H1 (cell line): ENCODE results near the gene ZNF501. TPM values are rescaled to one million over a fixed set of nuclear protein-coding genes. Genes with fewer than 3 reads are reported as not detected.
A peak's percentile ranks its signal among the peaks of the same experiment; 100 is the strongest.

Source experiments
- BCL11A ChIP-seq, 2 experiments: IDR thresholded peaks; one replicate each; pipeline ENCODE4 v1.6.1; 2011; ENCODE audit warnings: low read depth in 2 of 2, low read length in 2 of 2, mild to moderate bottlenecking in 2 of 2
- CBX5 ChIP-seq: fragments of 300-800, 300-1000 bp; sonication (generic); IDR thresholded peaks from 2 replicates; pipeline ENCODE4 v1.7.1; 2016; ENCODE audit warnings: antibody characterized with exemption, low read length, low read depth
- CTBP2 ChIP-seq: IDR thresholded peaks from 2 replicates; pipeline ENCODE4 v1.7.0; 2011; ENCODE audit warnings: borderline replicate concordance, mild to moderate bottlenecking, moderate library complexity, mixed read lengths, low read length; ENCODE audit not compliant: insufficient read depth, insufficient read length
- FOSL1 ChIP-seq: IDR thresholded peaks from 2 replicates; pipeline ENCODE4 v1.6.1; 2011; ENCODE audit warnings: mild to moderate bottlenecking, low read depth, low read length, moderate library complexity; ENCODE audit not compliant: insufficient read depth
- JUN ChIP-seq: IDR thresholded peaks from 2 replicates; pipeline ENCODE4 v1.6.1; 2011; ENCODE audit warnings: low read depth, mild to moderate bottlenecking, improper control_type of control experiment, low read length
- KDM1A ChIP-seq: fragments of 200-600, 300-600 bp; sonication (generic); IDR thresholded peaks from 2 replicates; pipeline ENCODE4 v1.7.1; 2016; ENCODE audit warnings: mild to moderate bottlenecking, low read length, borderline replicate concordance
- polyA plus RNA-seq, 7 experiments: library from polyadenylated mRNA; depleted of rRNA in 3 of 7; stranded (reverse) in 5 of 7; unstranded in 2 of 7; fragments of >200 nt in 5 of 7; fragments of 200-250 nt in 2 of 7; gene quantifications; 1 replicate in 5 of 7; 2 replicates in 1 of 7; 4 replicates in 1 of 7; pipeline versions ENCODE4 v1.2.1 to v1.2.3, GENCODE V29; 2011 to 2013; ENCODE audit warnings: missing spikeins in 2 of 7, mixed read lengths in 2 of 7
- total RNA-seq: library from RNA; stranded (reverse); fragmentation: NEBNext Ultra II Directional; extraction: Animal tissue kit (Norgen Biotek cat#: 25700); gene quantifications from 2 replicates; pipeline ENCODE4 v1.2.1, GENCODE V29; 2021
- TF ChIP-seq, protein P1 (sequence below): IDR thresholded peaks from 2 replicates; pipeline ENCODE4 v1.6.1; 2012; ENCODE audit warnings: low read length, inconsistent platforms
- TF ChIP-seq, protein P2 (sequence below): fragments of 300-600 bp; sonication (generic); IDR thresholded peaks from 2 replicates; pipeline ENCODE4 v1.7.1; 2012; ENCODE audit warnings: low read length, moderate library complexity, mild to moderate bottlenecking, inconsistent platforms; ENCODE audit not compliant: insufficient replicate concordance

The ZNF501 gene
- total and polyA plus RNA-seq, 2 of the 8 experiments (the other 6 are each of a cell fraction or from before 2014, with no cell fraction given): 1.6 to 5.3 TPM

DNA sequence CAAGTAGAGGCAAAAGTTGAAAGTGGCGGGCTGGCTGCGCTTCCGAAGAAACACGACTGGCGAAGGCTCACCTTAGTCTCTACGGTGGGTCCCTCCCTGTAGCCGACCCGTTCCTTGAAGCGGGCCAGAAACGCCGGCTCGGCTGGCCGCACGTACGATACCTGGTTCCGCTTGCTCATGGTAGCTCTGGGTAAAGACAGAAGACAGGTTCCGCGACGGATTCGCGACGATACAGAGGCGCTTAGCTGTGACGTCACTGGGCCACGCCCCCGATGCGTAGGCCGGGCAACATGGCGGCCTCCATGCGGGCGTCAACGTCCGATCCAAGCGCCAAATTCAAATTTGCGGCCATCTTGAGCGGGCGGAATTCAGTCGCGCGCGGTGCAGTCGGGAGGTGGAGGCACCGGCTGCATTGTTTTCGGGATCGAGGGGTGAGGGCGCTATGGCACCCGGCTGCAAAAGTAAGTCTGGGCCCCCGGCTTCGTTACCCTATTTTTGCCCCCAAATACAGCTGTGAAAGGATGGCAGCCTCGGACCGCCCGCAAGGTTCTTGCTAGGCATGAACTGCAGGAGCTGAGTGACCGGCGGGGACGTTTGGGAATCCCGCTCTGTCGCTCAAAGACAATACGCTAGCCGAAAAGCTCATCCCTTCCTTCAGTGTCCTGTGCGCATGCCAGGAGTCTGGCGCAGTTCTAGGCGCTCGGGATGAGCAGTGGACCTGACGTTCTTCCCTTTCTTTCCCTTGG is 32.2 kb downstream of the ZNF501 start, which contains the start of the genes KIAA1143 and KIF15 (continued):
- TF ChIP-seq, protein P1, sequence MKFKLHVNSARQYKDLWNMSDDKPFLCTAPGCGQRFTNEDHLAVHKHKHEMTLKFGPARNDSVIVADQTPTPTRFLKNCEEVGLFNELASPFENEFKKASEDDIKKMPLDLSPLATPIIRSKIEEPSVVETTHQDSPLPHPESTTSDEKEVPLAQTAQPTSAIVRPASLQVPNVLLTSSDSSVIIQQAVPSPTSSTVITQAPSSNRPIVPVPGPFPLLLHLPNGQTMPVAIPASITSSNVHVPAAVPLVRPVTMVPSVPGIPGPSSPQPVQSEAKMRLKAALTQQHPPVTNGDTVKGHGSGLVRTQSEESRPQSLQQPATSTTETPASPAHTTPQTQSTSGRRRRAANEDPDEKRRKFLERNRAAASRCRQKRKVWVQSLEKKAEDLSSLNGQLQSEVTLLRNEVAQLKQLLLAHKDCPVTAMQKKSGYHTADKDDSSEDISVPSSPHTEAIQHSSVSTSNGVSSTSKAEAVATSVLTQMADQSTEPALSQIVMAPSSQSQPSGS: peak; percentile 49; the same call in 1 of the 2 replicates
- no peak for TF ChIP-seq CBX5
- TF ChIP-seq BCL11A (IDR thresholded peaks at IDR 0.05; ENCODE audit: low read depth in 2 of 2, low read length in 2 of 2): no peak
- TF ChIP-seq CTBP2: no peak
- TF ChIP-seq, protein P2, sequence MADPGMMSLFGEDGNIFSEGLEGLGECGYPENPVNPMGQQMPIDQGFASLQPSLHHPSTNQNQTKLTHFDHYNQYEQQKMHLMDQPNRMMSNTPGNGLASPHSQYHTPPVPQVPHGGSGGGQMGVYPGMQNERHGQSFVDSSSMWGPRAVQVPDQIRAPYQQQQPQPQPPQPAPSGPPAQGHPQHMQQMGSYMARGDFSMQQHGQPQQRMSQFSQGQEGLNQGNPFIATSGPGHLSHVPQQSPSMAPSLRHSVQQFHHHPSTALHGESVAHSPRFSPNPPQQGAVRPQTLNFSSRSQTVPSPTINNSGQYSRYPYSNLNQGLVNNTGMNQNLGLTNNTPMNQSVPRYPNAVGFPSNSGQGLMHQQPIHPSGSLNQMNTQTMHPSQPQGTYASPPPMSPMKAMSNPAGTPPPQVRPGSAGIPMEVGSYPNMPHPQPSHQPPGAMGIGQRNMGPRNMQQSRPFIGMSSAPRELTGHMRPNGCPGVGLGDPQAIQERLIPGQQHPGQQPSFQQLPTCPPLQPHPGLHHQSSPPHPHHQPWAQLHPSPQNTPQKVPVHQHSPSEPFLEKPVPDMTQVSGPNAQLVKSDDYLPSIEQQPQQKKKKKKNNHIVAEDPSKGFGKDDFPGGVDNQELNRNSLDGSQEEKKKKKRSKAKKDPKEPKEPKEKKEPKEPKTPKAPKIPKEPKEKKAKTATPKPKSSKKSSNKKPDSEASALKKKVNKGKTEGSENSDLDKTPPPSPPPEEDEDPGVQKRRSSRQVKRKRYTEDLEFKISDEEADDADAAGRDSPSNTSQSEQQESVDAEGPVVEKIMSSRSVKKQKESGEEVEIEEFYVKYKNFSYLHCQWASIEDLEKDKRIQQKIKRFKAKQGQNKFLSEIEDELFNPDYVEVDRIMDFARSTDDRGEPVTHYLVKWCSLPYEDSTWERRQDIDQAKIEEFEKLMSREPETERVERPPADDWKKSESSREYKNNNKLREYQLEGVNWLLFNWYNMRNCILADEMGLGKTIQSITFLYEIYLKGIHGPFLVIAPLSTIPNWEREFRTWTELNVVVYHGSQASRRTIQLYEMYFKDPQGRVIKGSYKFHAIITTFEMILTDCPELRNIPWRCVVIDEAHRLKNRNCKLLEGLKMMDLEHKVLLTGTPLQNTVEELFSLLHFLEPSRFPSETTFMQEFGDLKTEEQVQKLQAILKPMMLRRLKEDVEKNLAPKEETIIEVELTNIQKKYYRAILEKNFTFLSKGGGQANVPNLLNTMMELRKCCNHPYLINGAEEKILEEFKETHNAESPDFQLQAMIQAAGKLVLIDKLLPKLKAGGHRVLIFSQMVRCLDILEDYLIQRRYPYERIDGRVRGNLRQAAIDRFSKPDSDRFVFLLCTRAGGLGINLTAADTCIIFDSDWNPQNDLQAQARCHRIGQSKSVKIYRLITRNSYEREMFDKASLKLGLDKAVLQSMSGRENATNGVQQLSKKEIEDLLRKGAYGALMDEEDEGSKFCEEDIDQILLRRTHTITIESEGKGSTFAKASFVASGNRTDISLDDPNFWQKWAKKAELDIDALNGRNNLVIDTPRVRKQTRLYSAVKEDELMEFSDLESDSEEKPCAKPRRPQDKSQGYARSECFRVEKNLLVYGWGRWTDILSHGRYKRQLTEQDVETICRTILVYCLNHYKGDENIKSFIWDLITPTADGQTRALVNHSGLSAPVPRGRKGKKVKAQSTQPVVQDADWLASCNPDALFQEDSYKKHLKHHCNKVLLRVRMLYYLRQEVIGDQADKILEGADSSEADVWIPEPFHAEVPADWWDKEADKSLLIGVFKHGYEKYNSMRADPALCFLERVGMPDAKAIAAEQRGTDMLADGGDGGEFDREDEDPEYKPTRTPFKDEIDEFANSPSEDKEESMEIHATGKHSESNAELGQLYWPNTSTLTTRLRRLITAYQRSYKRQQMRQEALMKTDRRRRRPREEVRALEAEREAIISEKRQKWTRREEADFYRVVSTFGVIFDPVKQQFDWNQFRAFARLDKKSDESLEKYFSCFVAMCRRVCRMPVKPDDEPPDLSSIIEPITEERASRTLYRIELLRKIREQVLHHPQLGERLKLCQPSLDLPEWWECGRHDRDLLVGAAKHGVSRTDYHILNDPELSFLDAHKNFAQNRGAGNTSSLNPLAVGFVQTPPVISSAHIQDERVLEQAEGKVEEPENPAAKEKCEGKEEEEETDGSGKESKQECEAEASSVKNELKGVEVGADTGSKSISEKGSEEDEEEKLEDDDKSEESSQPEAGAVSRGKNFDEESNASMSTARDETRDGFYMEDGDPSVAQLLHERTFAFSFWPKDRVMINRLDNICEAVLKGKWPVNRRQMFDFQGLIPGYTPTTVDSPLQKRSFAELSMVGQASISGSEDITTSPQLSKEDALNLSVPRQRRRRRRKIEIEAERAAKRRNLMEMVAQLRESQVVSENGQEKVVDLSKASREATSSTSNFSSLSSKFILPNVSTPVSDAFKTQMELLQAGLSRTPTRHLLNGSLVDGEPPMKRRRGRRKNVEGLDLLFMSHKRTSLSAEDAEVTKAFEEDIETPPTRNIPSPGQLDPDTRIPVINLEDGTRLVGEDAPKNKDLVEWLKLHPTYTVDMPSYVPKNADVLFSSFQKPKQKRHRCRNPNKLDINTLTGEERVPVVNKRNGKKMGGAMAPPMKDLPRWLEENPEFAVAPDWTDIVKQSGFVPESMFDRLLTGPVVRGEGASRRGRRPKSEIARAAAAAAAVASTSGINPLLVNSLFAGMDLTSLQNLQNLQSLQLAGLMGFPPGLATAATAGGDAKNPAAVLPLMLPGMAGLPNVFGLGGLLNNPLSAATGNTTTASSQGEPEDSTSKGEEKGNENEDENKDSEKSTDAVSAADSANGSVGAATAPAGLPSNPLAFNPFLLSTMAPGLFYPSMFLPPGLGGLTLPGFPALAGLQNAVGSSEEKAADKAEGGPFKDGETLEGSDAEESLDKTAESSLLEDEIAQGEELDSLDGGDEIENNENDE: no peak
- no peak for TF ChIP-seq KDM1A
- no peak for TF ChIP-seq JUN
- TF ChIP-seq FOSL1: no peak
